Breast epithelium (tissue), 4 donors: Measurements from ENCODE around the gene HS3ST3A1. TPM values are rescaled to one million over a fixed set of nuclear protein-coding genes. Genes with fewer than 3 reads are reported as not detected.

ENCODE experiments used
- DNase-seq, 2 donors: peaks; one replicate each; pipeline ENCODE4 v3.0.0-alpha.2; 2019; ENCODE audit warnings: low spot score in 2 of 2
- H3K27ac ChIP-seq, 2 donors: fragments of 200-600 bp; sonication (generic) in 1 of 2; one replicate each; pipeline ENCODE4 v1.5.1; 2016 to 2019; ENCODE audit warnings: mild to moderate bottlenecking in 1 of 2
- H3K27me3 ChIP-seq, 2 donors: fragments of 200-600 bp; sonication (generic) in 1 of 2; one replicate each; pipeline versions ENCODE4 v1.5.1 to v1.6.0; 2017 to 2019; ENCODE audit warnings: control low read depth in 1 of 2, mild to moderate bottlenecking in 1 of 2
- H3K36me3 ChIP-seq: fragments of 200-600 bp; one replicate; pipeline ENCODE4 v1.5.1; 2019
- H3K4me1 ChIP-seq, 2 donors: fragments of 200-600 bp; sonication (generic); one replicate each; pipeline ENCODE4 v1.5.1; 2016 to 2019; ENCODE audit warnings: control low read depth in 1 of 2
- H3K4me3 ChIP-seq, 3 donors: fragments of 200-600 bp; sonication (generic); 1 replicate in 2 of 3; 2 replicates in 1 of 3; pipeline ENCODE4 v1.5.1; 2016 to 2019; ENCODE audit warnings: mild to moderate bottlenecking in 3 of 3, moderate library complexity in 2 of 3
- H3K9me3 ChIP-seq, 2 donors: fragments of 200-600 bp; sonication (generic) in 1 of 2; one replicate each; pipeline ENCODE4 v1.5.1; 2016 to 2019; ENCODE audit warnings: control low read depth in 1 of 2
- CTCF ChIP-seq, 3 donors: fragments of 450-650 bp; IDR thresholded peaks; one replicate each; pipeline ENCODE4 v1.5.1; 2016 to 2017; ENCODE audit warnings: antibody characterized with exemption in 3 of 3, mild to moderate bottlenecking in 3 of 3, moderate library complexity in 3 of 3
- POLR2A ChIP-seq: fragments of 450-650 bp; IDR thresholded peaks from one replicate; pipeline ENCODE4 v1.6.1; 2016; ENCODE audit warnings: antibody characterized with exemption, mild to moderate bottlenecking, moderate library complexity
- POLR2AphosphoS5 ChIP-seq, 3 donors: sonication (generic); formaldehyde crosslinking; IDR thresholded peaks; one replicate each; pipeline ENCODE4 v1.6.1; 2017; ENCODE audit warnings: antibody characterized with exemption in 3 of 3
- intact Hi-C: fragments of 100-400 bp; cut with DNase I; formaldehyde crosslinking; loops from one replicate; pipeline ENCODE4 v1.15.1; 2023; ENCODE audit warnings: low total_unique reads
- total RNA-seq, 3 donors: library from RNA; depleted of rRNA; stranded (reverse); fragments of >200 nt; gene quantifications; one replicate each; pipeline ENCODE4 v1.1.0, GENCODE V29; 2016

HS3ST3A1 gene
- total RNA-seq, 3 donors from 2014 or later, result 0.66 to 1.4 (median 1.0) TPM

- Histone ChIP-seq H3K27me3 (no peaks in the 10 kb centered on the region), H3K27ac (no peak overlapping the region), H3K4me3 (no peak overlapping the region), H3K36me3 (no peaks in the 10 kb centered on the region), H3K4me1 (no peaks in the 10 kb centered on the region), H3K9me3 (no peaks in the 10 kb centered on the region)
- TF ChIP-seq POLR2AphosphoS5 (IDR thresholded peaks at IDR 0.05) (no peak), POLR2A (no peak), CTCF (IDR thresholded peaks at IDR 0.05) (no peak)
- intact Hi-C loops, result no loop called here
- DNase-seq, result no peak
Measured at GRCh38 chr17:13575922-13576419, 25.8 kb downstream of the HS3ST3A1 start.

GRCh38 chr17:13575466-13575865 is 26.3 kb downstream of the HS3ST3A1 start:
- Histone ChIP-seq H3K27ac (no peak overlapping the region), H3K4me1 (no peaks in the 10 kb centered on the region), H3K4me3 (no peak overlapping the region), H3K36me3 (no peaks in the 10 kb centered on the region), H3K9me3 (no peaks in the 10 kb centered on the region), H3K27me3 (no peaks in the 10 kb centered on the region)
- DNase-seq, result no peak
- no peak for TF ChIP-seq POLR2AphosphoS5 (IDR thresholded peaks at IDR 0.05)
- no peak for TF ChIP-seq POLR2A
- TF ChIP-seq CTCF (IDR thresholded peaks at IDR 0.05), result no peak
- intact Hi-C loops, result no loop called here

- no peak for DNase-seq
- Histone ChIP-seq H3K27me3 (no peaks in the 10 kb centered on the region), H3K36me3 (no peaks in the 10 kb centered on the region), H3K4me3 (no peak overlapping the region), H3K27ac (no peak overlapping the region), H3K9me3 (no peaks in the 10 kb centered on the region), H3K4me1 (no peaks in the 10 kb centered on the region)
- intact Hi-C loops, result no loop called here
- no peak for TF ChIP-seq CTCF (IDR thresholded peaks at IDR 0.05)
- no peak for TF ChIP-seq POLR2A
Measured at GRCh38 chr17:13572581-13572980, 29.1 kb downstream of the HS3ST3A1 start.

GRCh38 chr17:13569398-13570123 is 32.2 kb downstream of the HS3ST3A1 start:
- H3K4me1 ChIP-seq, result no peaks in the 10 kb centered on the region
- no peak overlapping the region for H3K4me3 ChIP-seq
- H3K9me3 ChIP-seq, result no peaks in the 10 kb centered on the region
- no peaks in the 10 kb centered on the region for H3K36me3 ChIP-seq
- H3K27me3 ChIP-seq, result no peaks in the 10 kb centered on the region
- DNase-seq, result no peak
- no peak overlapping the region for H3K27ac ChIP-seq
- TF ChIP-seq POLR2AphosphoS5 (IDR thresholded peaks at IDR 0.05), result no peak
- TF ChIP-seq POLR2A, result no peak
- intact Hi-C loops, result no loop called here

- no peaks in the 10 kb centered on the region for H3K9me3 ChIP-seq
- DNase-seq, result no peak
- H3K27me3 ChIP-seq, result no peaks in the 10 kb centered on the region
- H3K27ac ChIP-seq, result no peak overlapping the region
- intact Hi-C loops, result no loop called here
- H3K4me3 ChIP-seq, result no peak overlapping the region
- TF ChIP-seq POLR2A (no peak), CTCF (IDR thresholded peaks at IDR 0.05) (no peak), POLR2AphosphoS5 (IDR thresholded peaks at IDR 0.05) (no peak)
- no peaks in the 10 kb centered on the region for H3K4me1 ChIP-seq
- H3K36me3 ChIP-seq, result no peaks in the 10 kb centered on the region
Measured at GRCh38 chr17:13568582-13569397, 32.9 kb downstream of the HS3ST3A1 start.
